ENCODE results near the gene CEP20.

- no peak for TF ChIP-seq YY1 (IDR thresholded peaks at IDR 0.05; ENCODE audit: low read depth)
- TF ChIP-seq REST (IDR thresholded peaks at IDR 0.05; ENCODE audit: low read depth, low read length), result no peak
- TF ChIP-seq ZBTB33 (IDR thresholded peaks at IDR 0.05; ENCODE audit: borderline replicate concordance, low read depth), result no peak
- TF ChIP-seq CTCF (IDR thresholded peaks at IDR 0.05), result no peak
- no peak for TF ChIP-seq FOXJ3 (CRISPR knock-in tag; IDR thresholded peaks at IDR 0.05)
Observed at GRCh38 chr16:15836074-15836473, 52.3 kb downstream of the CEP20 start.
